ENCODE results near the gene TRAF5. TPM values are rescaled to one million over a fixed set of nuclear protein-coding genes. Genes with fewer than 3 reads are reported as not detected.
"Not testable (repeated sequence)": the region's sequence is repeated elsewhere in the genome, so short reads cannot be mapped to it uniquely, and the experiment has no call there.

TRAF5 gene
- total RNA-seq, 2 donors from 2014 or later = 13.9 to 14.5 TPM

GRCh38 chr1:211386921-211387320 is 60.3 kb downstream of the TRAF5 start:
- Histone ChIP-seq H3K9ac (ENCODE audit: low read depth in 2 of 2, low read length in 2 of 2) (no peak overlapping the region), H3K36me3 (no peaks in the 10 kb centered on the region), H3K27me3 (no peaks in the 10 kb centered on the region), H3K4me1 (no peaks in the 10 kb centered on the region), H3K9me3 (no peaks in the 10 kb centered on the region), H3K4me3 (no peak overlapping the region), H3K27ac (no peak overlapping the region)
- no peak for TF ChIP-seq CTCF (IDR thresholded peaks at IDR 0.05)
- DNase-seq = no peak
- intact Hi-C loops (cut with DNase I) = no loop called here

- DNase-seq; H3K36me3 ChIP-seq; H3K4me1 ChIP-seq; H3K4me3 ChIP-seq; H3K9me3 ChIP-seq; intact Hi-C loops (cut with DNase I); H3K27ac ChIP-seq; H3K9ac ChIP-seq (ENCODE audit: low read depth in 2 of 2, low read length in 2 of 2); H3K27me3 ChIP-seq: not testable (repeated sequence)
Observed at GRCh38 chr1:211390829-211391228, 64.2 kb downstream of the TRAF5 start.

GRCh38 chr1:211393203-211393602 is 66.6 kb downstream of the TRAF5 start:
- no peak overlapping the region for H3K27ac ChIP-seq
- H3K4me3 ChIP-seq = no peak overlapping the region
- no peaks in the 10 kb centered on the region for H3K27me3 ChIP-seq
- H3K36me3 ChIP-seq = no peaks in the 10 kb centered on the region
- no peak for TF ChIP-seq CTCF (IDR thresholded peaks at IDR 0.05)
- intact Hi-C loops (cut with DNase I) = no loop called here
- no peaks in the 10 kb centered on the region for H3K9me3 ChIP-seq
- no peak overlapping the region for H3K9ac ChIP-seq (ENCODE audit: low read depth in 2 of 2, low read length in 2 of 2)
- DNase-seq = no peak
- H3K4me1 ChIP-seq = no peaks in the 10 kb centered on the region

- H3K36me3 ChIP-seq; intact Hi-C loops (cut with DNase I): not testable (repeated sequence)
Observed at GRCh38 chr1:211398266-211398930, 71.8 kb downstream of the TRAF5 start.

GRCh38 chr1:211399851-211400393 is 73.3 kb downstream of the TRAF5 start:
- intact Hi-C loops (cut with DNase I); H3K27ac ChIP-seq; H3K4me3 ChIP-seq; H3K9ac ChIP-seq (ENCODE audit: low read depth in 2 of 2, low read length in 2 of 2); DNase-seq; H3K9me3 ChIP-seq; H3K27me3 ChIP-seq; H3K36me3 ChIP-seq; H3K4me1 ChIP-seq: not testable (repeated sequence)

More at GRCh38 chr1:211398266-211398930, 71.8 kb downstream of the TRAF5 start:
- H3K4me1 ChIP-seq; H3K27me3 ChIP-seq; H3K27ac ChIP-seq; H3K4me3 ChIP-seq; DNase-seq; H3K9ac ChIP-seq (ENCODE audit: low read depth in 2 of 2, low read length in 2 of 2); H3K9me3 ChIP-seq: not testable (repeated sequence)

GRCh38 chr1:211401751-211402150 is 75.1 kb downstream of the TRAF5 start:
- H3K4me3 ChIP-seq; H3K27ac ChIP-seq; H3K9me3 ChIP-seq; H3K36me3 ChIP-seq; H3K27me3 ChIP-seq; H3K4me1 ChIP-seq; DNase-seq; H3K9ac ChIP-seq (ENCODE audit: low read depth in 2 of 2, low read length in 2 of 2); intact Hi-C loops (cut with DNase I): not testable (repeated sequence)

GRCh38 chr1:211406086-211406485 is 79.5 kb downstream of the TRAF5 start:
- H3K36me3 ChIP-seq; H3K9ac ChIP-seq (ENCODE audit: low read depth in 2 of 2, low read length in 2 of 2); H3K27me3 ChIP-seq; H3K4me3 ChIP-seq; H3K27ac ChIP-seq; H3K4me1 ChIP-seq; H3K9me3 ChIP-seq; intact Hi-C loops (cut with DNase I); DNase-seq: not testable (repeated sequence)

- peak; percentile 58 for DNase-seq
- H3K27me3 ChIP-seq; H3K9ac ChIP-seq (ENCODE audit: low read depth in 2 of 2, low read length in 2 of 2); H3K4me3 ChIP-seq; H3K9me3 ChIP-seq; H3K27ac ChIP-seq; intact Hi-C loops (cut with DNase I); H3K36me3 ChIP-seq; H3K4me1 ChIP-seq: not testable (repeated sequence)
Observed at GRCh38 chr1:211407749-211408148, 81.1 kb downstream of the TRAF5 start.

Data from colonic mucosa (tissue), 4 donors.